Islet precursor cell (in vitro differentiated cells): ENCODE measurements around the gene ITPK1.

Experiments used
- DNase-seq: peaks from one replicate; pipeline ENCODE4 v3.0.0-alpha.2; 2018

Gene ITPK1

GRCh38 chr14:93040443-93040842, 75.3 kb downstream of the ITPK1 start:
- no peak for DNase-seq

- no peak for DNase-seq
Measured at GRCh38 chr14:93039649-93040315, 75.9 kb downstream of the ITPK1 start.

GRCh38 chr14:93037351-93037750, 78.4 kb downstream of the ITPK1 start:
- no peak for DNase-seq

GRCh38 chr14:93036652-93037345, 78.9 kb downstream of the ITPK1 start:
- no peak for DNase-seq

GRCh38 chr14:93035917-93036651, 79.6 kb downstream of the ITPK1 start:
- DNase-seq, result no peak

- no peak for DNase-seq
Measured at GRCh38 chr14:93035585-93035916, 80.2 kb downstream of the ITPK1 start.

GRCh38 chr14:93034671-93034994, 81.1 kb downstream of the ITPK1 start:
- no peak for DNase-seq

- no peak for DNase-seq
Measured at GRCh38 chr14:93033983-93034670, 81.6 kb downstream of the ITPK1 start.

- no peak for DNase-seq
Measured at GRCh38 chr14:93033084-93033982, 82.4 kb downstream of the ITPK1 start.

- no peak for DNase-seq
Measured at GRCh38 chr14:93032421-93032936, 83.2 kb downstream of the ITPK1 start.

- DNase-seq, result no peak
Measured at GRCh38 chr14:93031505-93032315, 84.0 kb downstream of the ITPK1 start.

- DNase-seq, result no peak
Measured at GRCh38 chr14:93030761-93031160, 85.0 kb downstream of the ITPK1 start.

- DNase-seq, result no peak
Measured at GRCh38 chr14:93029911-93030508, 85.7 kb downstream of the ITPK1 start.

GRCh38 chr14:93029417-93029816, 86.3 kb downstream of the ITPK1 start:
- no peak for DNase-seq

- DNase-seq, result no peak
Measured at GRCh38 chr14:93028724-93029076, 87.0 kb downstream of the ITPK1 start.

- DNase-seq, result no peak
Measured at GRCh38 chr14:93027810-93028723, 87.7 kb downstream of the ITPK1 start.

- no peak for DNase-seq
Measured at GRCh38 chr14:93026339-93026738, 89.4 kb downstream of the ITPK1 start.

GRCh38 chr14:93025055-93025454, 90.7 kb downstream of the ITPK1 start:
- no peak for DNase-seq

GRCh38 chr14:93024493-93024892, 91.2 kb downstream of the ITPK1 start:
- no peak for DNase-seq
